ENCODE measurements around the gene ADCY9.

Gene ADCY9

DNA sequence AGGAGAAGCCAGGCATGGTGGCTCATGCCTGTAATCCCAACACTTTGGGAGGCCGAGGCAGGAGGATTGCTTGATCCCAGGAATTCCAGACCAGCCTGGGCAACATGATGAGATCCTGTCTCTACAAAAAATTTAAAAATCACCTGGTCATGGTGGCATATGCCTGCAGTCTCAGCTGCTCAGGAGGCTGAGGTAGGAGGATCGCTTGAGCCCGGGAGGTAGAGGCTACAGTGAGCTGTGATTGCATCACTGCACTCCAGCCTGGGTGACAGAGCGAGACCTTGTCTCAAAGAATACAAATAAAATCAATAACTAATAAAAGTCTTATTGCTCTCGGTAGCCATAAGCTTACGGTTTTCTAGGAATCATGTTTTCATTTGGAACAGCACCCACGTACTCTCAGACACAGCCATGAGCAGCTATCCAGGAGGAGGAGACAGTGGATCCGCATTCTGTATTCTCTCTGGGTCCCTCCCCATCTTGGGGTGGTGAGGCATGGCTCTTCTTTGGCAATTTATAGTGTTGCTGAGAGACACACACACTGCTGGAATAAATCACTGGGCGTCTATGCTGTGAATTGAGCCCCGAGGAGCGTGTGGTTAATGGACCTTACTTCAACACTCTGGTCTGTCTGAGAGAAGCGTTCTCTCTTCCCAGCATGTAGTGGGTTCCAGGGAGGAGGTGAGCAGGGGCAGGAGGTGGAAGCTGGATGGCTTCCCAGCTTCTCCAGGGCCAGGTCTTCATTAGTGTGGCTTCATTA lies 8.5 kb upstream of the ADCY9 start:
- no peaks in the 10 kb centered on the region for H3K9me3 ChIP-seq (ENCODE audit: control insufficient read depth, low read length)
- no peaks in the 10 kb centered on the region for H3K27me3 ChIP-seq (replicated peaks; ENCODE audit: control insufficient read depth, insufficient read depth, low read length, poor library complexity, severe bottlenecking)
- no peaks in the 10 kb centered on the region for H3K36me3 ChIP-seq (ENCODE audit: control insufficient read depth, insufficient read depth, low read length)
- H3K4me3 ChIP-seq (ENCODE audit: insufficient read depth, low read depth, low read length, poor library complexity, severe bottlenecking), result no peak overlapping the region
- H3K27ac ChIP-seq (ENCODE audit: insufficient read depth, low read length, poor library complexity, severe bottlenecking), result no peak overlapping the region
- DNase-seq, result no peak
- no peaks in the 10 kb centered on the region for H3K4me1 ChIP-seq (ENCODE audit: control insufficient read depth, insufficient read depth, low read length, poor library complexity, severe bottlenecking)

DNA sequence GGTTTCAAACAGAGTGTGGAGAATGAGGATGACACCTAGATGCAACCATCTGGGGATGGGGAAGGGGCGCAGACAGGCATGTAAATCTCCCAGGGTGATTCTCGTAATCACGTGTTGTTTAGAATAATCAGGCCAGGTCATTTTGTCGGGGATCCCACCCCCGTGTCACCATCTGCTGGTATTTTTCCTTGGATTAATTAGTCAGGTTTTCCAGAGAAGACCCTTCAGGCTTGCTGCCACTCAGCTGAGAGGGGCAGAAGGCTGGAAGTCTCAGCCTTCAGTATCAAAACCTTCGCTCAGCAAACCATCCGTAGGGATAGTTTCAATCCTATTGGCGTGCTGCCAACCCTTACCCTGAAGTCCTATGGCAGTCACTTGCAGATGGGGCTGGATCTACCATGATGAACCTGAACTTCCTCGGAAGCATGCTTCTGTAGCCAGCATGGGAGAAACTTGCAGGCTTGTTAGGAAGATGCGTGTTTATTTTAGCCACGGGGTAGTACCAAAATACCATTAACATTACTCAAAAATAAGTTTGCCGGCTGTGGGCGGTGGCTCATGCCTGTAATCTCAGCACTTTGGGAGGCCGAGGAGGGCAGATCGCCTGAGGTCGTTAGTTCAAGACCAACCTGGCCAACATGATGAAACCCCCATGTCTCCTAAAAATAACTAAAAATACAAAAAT lies 7.5 kb upstream of the ADCY9 start:
- H3K27ac ChIP-seq (ENCODE audit: insufficient read depth, low read length, poor library complexity, severe bottlenecking), result no peak overlapping the region
- no peaks in the 10 kb centered on the region for H3K27me3 ChIP-seq (replicated peaks; ENCODE audit: control insufficient read depth, insufficient read depth, low read length, poor library complexity, severe bottlenecking)
- H3K4me3 ChIP-seq (ENCODE audit: insufficient read depth, low read depth, low read length, poor library complexity, severe bottlenecking), result no peak overlapping the region
- no peaks in the 10 kb centered on the region for H3K9me3 ChIP-seq (ENCODE audit: control insufficient read depth, low read length)
- no peaks in the 10 kb centered on the region for H3K4me1 ChIP-seq (ENCODE audit: control insufficient read depth, insufficient read depth, low read length, poor library complexity, severe bottlenecking)
- H3K36me3 ChIP-seq (ENCODE audit: control insufficient read depth, insufficient read depth, low read length), result no peaks in the 10 kb centered on the region
- DNase-seq, result no peak

DNA sequence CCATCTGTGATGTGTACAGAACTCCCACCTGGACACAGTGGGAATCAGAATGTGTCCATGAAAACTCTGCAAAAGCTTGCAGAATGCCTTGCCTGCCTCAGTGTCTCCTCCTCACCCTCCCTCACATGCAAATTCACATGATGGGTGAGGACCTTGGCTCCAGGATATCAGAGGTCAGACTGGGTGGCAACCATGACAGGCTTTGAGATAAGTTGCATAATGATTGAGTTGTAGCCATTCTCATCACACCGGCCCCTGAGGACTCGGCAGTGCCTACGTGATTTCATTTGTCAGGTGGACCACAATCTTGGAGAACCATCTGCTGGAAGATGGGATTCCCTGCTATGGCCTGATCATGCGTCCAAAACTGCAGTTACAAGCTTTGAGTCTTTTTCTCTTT lies 3.9 kb upstream of the ADCY9 start:
- Histone ChIP-seq H3K4me3 (ENCODE audit: insufficient read depth, low read depth, low read length, poor library complexity, severe bottlenecking) (no peak overlapping the region), H3K27ac (ENCODE audit: insufficient read depth, low read length, poor library complexity, severe bottlenecking) (no peak overlapping the region), H3K27me3 (replicated peaks; ENCODE audit: control insufficient read depth, insufficient read depth, low read length, poor library complexity, severe bottlenecking) (no peaks in the 10 kb centered on the region), H3K36me3 (ENCODE audit: control insufficient read depth, insufficient read depth, low read length) (no peaks in the 10 kb centered on the region), H3K9me3 (ENCODE audit: control insufficient read depth, low read length) (no peaks in the 10 kb centered on the region), H3K4me1 (ENCODE audit: control insufficient read depth, insufficient read depth, low read length, poor library complexity, severe bottlenecking) (peaks cover 8% of the 10 kb centered on the region)
- no peak for DNase-seq

DNA sequence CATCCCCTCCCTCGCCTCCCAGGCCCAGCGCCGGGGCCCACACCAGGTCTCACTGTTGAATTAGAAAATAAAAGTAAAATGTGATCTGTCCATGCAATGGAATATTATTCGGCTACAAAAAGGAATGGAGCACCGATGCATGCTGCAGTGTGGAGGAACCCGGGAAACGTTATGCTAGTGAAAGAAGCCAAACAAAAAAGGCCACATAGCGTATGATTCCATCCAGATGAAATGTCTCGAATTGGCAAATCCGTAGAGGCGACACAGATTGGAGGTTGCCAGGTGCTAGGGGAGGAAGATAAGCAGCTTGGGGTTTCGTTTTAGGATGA lies 972 bp upstream of the ADCY9 start:
- H3K4me1 ChIP-seq (ENCODE audit: control insufficient read depth, insufficient read depth, low read length, poor library complexity, severe bottlenecking), result peaks cover 12% of the 10 kb centered on the region
- DNase-seq, result no peak
- no peaks in the 10 kb centered on the region for H3K27me3 ChIP-seq (replicated peaks; ENCODE audit: control insufficient read depth, insufficient read depth, low read length, poor library complexity, severe bottlenecking)
- no peaks in the 10 kb centered on the region for H3K36me3 ChIP-seq (ENCODE audit: control insufficient read depth, insufficient read depth, low read length)
- no peaks in the 10 kb centered on the region for H3K9me3 ChIP-seq (ENCODE audit: control insufficient read depth, low read length)
- H3K27ac ChIP-seq (ENCODE audit: insufficient read depth, low read length, poor library complexity, severe bottlenecking), result no peak overlapping the region
- peak overlapping the region; percentile 47 for H3K4me3 ChIP-seq (ENCODE audit: insufficient read depth, low read depth, low read length, poor library complexity, severe bottlenecking)

DNA sequence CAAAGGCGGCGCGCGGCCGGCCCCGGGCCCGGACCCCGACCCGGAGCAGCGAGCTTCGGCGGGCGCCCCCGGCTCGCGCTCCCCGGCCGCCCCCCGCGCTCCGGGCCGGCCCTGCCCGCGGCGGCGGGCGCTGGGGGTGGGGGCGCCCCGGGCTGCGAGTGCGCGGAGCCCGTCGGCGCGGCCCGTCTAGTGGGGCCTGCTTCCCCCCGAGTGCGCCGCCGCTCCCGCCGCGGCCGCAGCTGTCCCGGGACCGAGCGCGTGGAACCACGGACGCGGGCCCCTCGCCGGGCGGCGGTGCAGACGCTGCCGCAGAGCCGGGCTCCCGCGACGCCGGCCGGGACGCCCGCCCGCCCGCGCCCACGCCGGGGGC lies 308 bp downstream of the ADCY9 start:
- no peak for DNase-seq
- Histone ChIP-seq H3K4me1 (ENCODE audit: control insufficient read depth, insufficient read depth, low read length, poor library complexity, severe bottlenecking) (peaks cover 12% of the 10 kb centered on the region), H3K27me3 (replicated peaks; ENCODE audit: control insufficient read depth, insufficient read depth, low read length, poor library complexity, severe bottlenecking) (no peaks in the 10 kb centered on the region), H3K27ac (ENCODE audit: insufficient read depth, low read length, poor library complexity, severe bottlenecking) (no peak overlapping the region), H3K4me3 (ENCODE audit: insufficient read depth, low read depth, low read length, poor library complexity, severe bottlenecking) (no peak overlapping the region), H3K36me3 (ENCODE audit: control insufficient read depth, insufficient read depth, low read length) (no peaks in the 10 kb centered on the region), H3K9me3 (ENCODE audit: control insufficient read depth, low read length) (no peaks in the 10 kb centered on the region)

DNA sequence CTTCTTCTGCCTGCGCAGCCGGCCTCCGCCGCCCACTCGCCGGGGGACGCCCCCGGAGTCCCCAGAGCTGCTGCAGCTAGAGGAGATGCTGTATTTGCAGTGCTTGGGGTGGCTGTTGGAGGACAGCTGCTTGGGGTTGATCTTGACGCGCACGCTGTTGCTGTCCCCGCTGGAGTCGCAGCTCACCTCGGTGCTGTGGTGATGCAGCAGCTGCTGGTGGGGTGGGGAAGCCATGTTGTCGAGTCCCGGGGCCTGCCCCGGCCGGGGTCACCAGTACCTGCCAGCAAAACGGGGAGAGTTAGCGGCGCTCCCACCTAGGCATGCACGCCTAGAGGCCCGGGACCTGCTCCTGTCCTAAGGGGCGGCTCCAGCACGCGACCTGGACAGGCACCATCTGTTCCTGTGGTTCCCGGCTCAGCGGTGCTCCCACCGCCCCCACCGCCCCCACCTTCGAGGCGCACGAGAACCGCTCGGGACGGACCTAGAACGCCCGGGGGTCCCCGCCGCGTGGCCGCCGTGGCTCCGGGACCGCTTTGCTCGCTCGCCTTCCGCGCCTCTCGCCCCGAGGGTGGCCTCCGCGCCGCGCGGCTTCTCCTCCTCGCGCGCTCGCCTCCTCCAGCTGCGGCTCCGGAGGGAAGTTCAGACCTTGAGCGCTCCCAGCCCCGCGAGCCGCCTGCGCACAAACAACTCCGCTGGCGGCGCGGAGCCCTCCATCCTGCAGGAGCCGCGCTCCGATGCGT lies 863 bp downstream of the ADCY9 start:
- Histone ChIP-seq H3K36me3 (ENCODE audit: control insufficient read depth, insufficient read depth, low read length) (no peaks in the 10 kb centered on the region), H3K4me3 (ENCODE audit: insufficient read depth, low read depth, low read length, poor library complexity, severe bottlenecking) (peak overlapping the region; percentile 60), H3K27me3 (replicated peaks; ENCODE audit: control insufficient read depth, insufficient read depth, low read length, poor library complexity, severe bottlenecking) (no peaks in the 10 kb centered on the region), H3K4me1 (ENCODE audit: control insufficient read depth, insufficient read depth, low read length, poor library complexity, severe bottlenecking) (peaks cover 12% of the 10 kb centered on the region), H3K9me3 (ENCODE audit: control insufficient read depth, low read length) (no peaks in the 10 kb centered on the region), H3K27ac (ENCODE audit: insufficient read depth, low read length, poor library complexity, severe bottlenecking) (peak overlapping the region; percentile 7)
- peak in 2 of 3 donors; percentile 8 to 15 for DNase-seq

DNA sequence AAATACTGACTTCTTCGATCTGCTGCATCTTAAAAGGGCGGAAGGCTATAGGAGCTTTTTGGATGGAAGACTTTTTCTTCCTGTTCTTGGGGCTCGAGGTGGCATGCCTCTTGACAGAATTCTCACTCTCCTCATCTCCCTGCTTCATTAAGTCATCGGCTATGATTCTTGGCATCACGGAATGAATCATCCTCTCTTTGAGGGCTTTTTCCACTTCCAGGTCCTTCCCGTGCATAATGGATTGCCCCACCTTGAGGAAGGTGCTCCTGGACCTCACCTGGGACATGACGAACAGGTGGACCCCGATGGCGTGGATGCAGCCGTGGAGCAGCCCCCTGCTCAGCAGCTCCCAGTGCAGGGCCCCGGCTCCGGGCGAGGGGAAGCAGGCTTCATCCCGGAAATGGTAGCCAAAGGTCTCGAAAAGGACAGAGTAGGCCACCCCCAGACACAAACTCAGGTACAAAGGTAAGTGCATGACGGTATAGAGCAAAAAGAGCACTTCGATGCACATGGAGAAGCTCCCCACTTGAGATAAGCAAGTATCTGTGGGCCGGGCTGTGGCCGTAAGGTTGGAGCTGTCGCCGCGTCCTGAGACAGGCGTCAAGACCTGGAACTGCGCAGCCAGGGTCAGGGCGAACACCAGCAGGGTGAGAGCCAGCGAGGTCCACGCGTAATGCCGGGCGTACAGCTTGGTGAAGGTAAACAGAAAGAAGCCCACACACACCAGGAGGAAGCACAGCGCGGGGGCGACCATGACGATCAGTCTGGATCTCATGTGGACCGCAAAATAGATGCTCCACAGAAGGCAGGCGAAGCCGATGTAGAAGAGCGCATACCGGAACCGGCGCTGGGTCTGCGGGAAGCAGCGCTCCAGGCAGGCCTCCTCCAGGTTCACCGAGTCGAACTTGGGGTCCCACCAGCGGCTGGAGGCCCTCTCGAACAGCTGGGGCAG lies 1.7 kb downstream of the ADCY9 start:
- Histone ChIP-seq H3K4me1 (ENCODE audit: control insufficient read depth, insufficient read depth, low read length, poor library complexity, severe bottlenecking) (peaks cover 12% of the 10 kb centered on the region), H3K27me3 (replicated peaks; ENCODE audit: control insufficient read depth, insufficient read depth, low read length, poor library complexity, severe bottlenecking) (no peaks in the 10 kb centered on the region), H3K36me3 (ENCODE audit: control insufficient read depth, insufficient read depth, low read length) (no peaks in the 10 kb centered on the region), H3K4me3 (ENCODE audit: insufficient read depth, low read depth, low read length, poor library complexity, severe bottlenecking) (peak overlapping the region; percentile 60), H3K27ac (ENCODE audit: insufficient read depth, low read length, poor library complexity, severe bottlenecking) (no peak overlapping the region), H3K9me3 (ENCODE audit: control insufficient read depth, low read length) (no peaks in the 10 kb centered on the region)
- DNase-seq, result no peak

DNA sequence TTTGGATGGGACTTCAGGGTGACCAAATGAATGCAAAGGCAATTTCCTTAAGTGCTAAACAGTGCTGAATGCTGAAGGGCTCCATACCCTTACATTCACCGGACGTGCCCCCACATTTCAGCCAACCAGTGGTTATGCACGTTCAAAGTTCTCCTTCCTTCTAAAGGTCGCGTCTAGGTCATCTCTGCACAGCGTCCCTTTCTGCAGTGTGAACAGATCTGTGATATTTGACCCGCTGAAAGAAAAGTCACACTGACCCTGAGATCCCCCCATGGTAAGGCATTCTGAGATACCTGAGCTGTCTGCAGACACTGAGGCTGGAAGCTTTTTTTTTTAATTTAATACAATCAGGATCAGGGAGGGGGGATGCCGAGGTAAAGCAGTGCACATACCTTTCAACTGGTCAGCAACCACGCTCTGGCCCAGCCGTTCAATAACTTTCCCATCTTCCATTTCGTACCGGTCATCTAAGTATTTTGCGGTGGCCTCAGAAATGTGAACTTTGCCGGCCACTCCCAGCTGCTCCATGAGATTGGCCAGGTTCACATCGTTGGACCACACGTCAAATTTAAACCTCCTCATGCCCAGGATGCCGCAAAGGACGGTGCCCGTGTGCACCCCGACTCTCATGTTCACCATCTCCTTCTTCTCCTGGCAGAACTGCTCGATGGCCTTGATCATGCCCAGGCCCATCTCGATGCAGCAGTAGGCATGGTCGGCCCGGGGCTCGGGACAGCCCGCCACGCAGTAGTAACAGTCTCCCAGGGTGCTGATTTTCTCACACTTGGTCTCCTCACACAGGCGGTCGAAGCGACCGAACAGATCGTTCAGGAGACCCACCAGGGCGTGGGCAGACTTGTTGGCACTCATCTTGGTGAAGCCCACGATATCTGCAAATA lies 2.6 kb downstream of the ADCY9 start:
- Histone ChIP-seq H3K4me3 (ENCODE audit: insufficient read depth, low read depth, low read length, poor library complexity, severe bottlenecking) (no peak overlapping the region), H3K4me1 (ENCODE audit: control insufficient read depth, insufficient read depth, low read length, poor library complexity, severe bottlenecking) (peaks cover 12% of the 10 kb centered on the region), H3K9me3 (ENCODE audit: control insufficient read depth, low read length) (no peaks in the 10 kb centered on the region), H3K27me3 (replicated peaks; ENCODE audit: control insufficient read depth, insufficient read depth, low read length, poor library complexity, severe bottlenecking) (no peaks in the 10 kb centered on the region), H3K36me3 (ENCODE audit: control insufficient read depth, insufficient read depth, low read length) (no peaks in the 10 kb centered on the region), H3K27ac (ENCODE audit: insufficient read depth, low read length, poor library complexity, severe bottlenecking) (no peak overlapping the region)
- DNase-seq, result no peak
